Measurements from ENCODE around the gene KHDRBS1.
A peak's percentile ranks its signal among the peaks of the same experiment; 100 is the strongest.
"Not testable (repeated sequence)": the region's sequence is repeated elsewhere in the genome, so short reads cannot be mapped to it uniquely, and the experiment has no call there.

The KHDRBS1 gene, protein sequence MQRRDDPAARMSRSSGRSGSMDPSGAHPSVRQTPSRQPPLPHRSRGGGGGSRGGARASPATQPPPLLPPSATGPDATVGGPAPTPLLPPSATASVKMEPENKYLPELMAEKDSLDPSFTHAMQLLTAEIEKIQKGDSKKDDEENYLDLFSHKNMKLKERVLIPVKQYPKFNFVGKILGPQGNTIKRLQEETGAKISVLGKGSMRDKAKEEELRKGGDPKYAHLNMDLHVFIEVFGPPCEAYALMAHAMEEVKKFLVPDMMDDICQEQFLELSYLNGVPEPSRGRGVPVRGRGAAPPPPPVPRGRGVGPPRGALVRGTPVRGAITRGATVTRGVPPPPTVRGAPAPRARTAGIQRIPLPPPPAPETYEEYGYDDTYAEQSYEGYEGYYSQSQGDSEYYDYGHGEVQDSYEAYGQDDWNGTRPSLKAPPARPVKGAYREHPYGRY

DNA sequence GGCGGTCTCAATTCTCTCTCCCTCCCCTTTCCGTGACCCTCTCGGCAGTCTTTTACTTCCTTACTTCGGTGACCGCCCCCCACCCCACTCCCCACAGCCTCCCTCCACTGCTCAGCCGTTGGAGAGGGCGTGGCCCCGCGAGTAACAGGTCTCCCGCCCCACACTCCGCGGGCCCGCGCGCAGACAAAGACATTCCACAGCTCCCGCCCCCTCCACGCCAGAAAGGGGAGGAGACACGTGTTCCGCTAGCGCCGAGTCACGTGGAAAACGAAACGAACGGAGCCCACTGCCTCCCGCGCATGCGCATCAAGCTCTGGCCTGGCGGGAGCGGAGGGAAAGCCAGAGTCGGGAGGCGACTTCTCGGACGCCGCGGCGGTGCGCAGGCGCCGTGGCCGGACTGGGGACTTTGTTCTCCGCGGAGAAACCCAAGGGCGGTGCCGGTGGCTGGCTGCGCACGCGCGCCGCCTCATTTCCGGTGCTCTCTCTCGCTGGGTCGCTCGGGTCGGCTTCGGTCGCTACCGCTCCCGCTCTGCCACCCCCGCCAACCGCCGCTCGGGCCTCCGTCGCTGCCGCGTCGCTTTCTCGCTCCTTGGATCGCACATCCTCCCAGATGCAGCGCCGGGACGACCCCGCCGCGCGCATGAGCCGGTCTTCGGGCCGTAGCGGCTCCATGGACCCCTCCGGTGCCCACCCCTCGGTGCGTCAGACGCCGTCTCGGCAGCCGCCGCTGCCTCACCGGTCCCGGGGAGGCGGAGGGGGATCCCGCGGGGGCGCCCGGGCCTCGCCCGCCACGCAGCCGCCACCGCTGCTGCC, at the start of gene KHDRBS1:
Gene KHDRBS1 (plus strand): TSS at position 483 of the 813 bp plus-strand sequence. CDS start 128 bp downstream, at position 611.
- peak; percentile 98 for DNase-seq

DNA sequence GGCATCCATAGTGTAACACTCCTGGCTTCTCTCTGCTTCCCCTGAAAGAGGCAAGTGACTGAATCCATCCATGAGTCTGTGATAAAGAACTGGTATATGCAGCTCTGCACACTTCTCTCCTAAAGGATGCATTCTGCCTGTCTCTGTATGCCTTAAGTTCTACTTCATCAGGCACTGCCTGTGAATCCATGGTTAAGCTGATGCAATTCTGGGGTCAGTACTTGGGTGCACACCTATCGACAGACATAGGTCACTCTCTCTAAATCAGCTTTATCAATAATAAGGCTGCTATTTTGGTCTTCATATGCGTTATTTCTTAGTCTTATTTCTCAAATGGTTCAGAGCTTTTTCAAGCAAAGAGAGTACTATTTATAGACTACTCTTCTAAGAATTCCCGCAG, 42.8 kb upstream of the KHDRBS1 start:
- DNase-seq = no peak

DNA sequence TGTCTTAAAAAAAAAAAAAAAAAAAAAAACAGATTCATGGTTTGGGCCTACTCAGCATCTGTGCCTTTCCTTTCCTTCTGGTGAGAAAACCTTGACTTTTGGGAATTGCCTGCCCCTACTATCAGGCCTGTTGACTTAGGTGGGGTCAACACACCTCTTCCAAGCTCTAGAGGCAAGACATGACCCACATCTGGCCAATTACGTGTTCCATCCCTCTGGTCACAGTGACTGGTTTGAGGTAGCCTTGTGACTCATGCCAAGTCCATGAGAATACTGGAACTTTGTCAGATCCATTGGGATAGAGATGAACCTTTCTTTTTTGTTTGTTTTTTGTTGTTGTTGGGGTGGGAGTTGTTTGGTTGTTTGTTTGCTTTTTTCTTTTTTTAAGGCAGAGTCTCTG, 37.3 kb upstream of the KHDRBS1 start:
- DNase-seq = no peak

DNA sequence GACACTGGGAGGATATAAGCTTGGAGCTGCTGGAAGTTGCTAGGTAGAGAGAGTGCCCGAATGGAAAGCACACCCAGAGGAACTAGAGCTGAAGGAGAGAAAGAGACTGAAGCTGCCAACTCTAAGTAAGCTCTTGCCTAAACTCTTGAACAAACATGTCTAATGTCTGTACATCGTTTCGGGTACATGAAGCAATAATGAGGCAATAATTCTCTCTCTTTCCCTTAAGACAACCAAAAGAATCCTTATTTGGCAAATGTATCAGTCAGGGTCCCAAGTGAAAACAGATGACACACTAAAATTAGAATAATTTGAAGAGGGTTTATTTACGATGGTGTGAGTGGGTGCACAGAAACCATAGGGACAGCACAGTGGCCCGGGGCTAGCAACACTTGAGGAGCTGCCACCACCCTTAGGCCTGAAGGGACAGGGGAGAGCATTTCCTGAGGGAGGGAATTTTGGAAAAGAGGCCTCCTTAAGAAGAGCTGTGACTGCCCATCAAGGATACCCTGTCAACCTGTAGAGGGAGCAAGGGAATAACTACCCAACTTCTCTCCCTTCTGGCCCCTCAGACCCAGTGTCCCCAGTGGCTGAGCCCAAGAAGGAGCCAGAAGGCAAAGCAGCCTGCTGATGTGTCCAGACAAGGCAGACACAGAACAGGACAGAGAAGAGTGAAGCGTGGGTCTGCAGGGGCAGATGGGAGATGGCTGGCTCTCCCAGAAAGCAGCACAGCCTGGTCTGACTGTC, 36.1 kb upstream of the KHDRBS1 start:
- no peak for DNase-seq

DNA sequence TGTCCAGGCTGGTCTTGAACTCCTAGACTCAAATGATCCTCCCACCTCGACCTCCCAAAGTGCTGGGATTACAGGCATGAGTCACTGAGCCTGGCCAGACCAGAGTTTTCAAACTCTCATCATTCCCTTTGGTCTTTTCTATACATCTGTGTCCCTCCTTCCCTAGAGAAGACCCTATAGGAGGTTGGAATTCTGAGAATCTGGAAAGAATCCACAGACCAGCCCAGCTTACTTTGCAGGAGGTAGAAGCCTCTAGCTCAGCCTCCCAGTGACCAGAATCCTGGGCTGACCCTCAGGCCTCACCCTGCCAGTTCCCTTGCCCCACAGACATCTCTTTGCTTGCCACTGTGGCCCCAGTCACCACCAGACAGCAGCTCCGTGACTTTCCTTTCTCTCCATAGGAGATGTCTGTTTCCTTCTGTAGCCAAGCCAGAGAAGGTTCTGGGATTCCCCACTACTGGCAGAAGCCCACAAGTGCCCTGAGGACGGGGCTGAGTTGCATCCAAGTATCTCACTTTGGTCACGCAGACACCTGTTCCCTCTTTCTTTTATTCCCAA, 34.7 kb upstream of the KHDRBS1 start:
- DNase-seq = no peak

DNA sequence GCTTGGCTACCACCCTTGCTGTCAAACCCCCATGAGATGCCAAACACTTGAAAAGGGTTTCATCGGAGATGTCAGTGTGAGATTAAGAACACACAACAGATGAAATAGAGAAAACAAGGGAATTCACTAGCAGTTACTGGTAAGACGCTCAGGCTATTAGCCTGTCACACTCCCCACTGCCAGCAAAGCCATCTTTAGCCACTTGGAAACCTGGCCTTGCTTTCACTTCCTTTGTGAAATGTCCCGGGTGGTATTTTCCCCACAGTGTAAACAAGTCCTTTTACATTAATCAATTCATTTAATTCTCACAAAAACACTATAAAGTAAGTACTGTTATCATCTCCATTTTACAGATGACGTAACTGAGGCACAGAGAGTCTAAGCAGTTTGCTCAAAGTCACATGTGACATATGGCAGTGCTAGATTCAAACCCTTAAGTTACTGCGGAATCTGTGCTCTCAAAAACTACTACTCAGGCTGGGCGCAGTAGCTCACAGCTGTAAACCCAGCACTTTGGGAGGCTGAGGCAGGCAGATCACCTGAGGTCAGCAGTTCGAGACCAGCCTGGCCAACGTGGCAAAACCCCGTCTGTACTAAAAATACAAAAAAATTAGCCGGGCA, 32.7 kb upstream of the KHDRBS1 start:
- no peak for DNase-seq

DNA sequence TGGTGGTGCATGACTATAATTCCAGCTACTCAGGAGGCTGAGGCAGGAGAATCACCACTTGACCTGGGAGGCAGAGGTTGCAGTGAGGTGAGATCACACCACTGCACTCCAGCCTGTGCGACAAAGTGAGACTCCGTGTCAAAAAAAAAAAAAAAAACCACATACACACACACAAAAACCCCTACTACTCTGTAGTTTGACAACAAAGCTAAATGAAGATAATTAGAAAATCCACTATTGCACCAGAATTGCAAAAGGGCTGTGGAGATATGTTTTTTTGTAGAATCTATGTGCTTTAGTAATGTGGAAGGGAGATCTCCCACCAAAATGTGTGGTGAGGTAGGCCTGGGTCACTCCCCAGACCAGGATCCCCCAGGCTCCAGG, 32.2 kb upstream of the KHDRBS1 start:
- DNase-seq = no peak

DNA sequence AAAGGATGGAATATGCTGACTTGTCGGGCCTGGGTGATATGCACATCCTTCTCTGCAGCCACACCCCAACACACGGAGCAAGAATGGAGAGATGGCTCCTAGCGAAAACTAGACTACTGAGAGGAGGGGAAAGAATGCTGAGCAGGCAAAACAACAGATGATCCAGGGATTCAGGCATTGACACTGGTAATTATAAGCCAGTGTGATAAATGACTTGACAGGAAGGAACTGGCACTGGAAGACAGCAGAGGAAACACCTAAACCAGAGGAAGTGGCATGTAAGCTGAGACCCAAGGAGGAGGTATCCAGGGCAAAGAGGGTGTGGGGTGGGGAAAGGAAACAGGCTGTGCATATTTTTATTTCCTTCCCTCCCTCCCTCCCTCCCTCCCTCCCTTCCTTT, 31.7 kb upstream of the KHDRBS1 start:
- DNase-seq = no peak

DNA sequence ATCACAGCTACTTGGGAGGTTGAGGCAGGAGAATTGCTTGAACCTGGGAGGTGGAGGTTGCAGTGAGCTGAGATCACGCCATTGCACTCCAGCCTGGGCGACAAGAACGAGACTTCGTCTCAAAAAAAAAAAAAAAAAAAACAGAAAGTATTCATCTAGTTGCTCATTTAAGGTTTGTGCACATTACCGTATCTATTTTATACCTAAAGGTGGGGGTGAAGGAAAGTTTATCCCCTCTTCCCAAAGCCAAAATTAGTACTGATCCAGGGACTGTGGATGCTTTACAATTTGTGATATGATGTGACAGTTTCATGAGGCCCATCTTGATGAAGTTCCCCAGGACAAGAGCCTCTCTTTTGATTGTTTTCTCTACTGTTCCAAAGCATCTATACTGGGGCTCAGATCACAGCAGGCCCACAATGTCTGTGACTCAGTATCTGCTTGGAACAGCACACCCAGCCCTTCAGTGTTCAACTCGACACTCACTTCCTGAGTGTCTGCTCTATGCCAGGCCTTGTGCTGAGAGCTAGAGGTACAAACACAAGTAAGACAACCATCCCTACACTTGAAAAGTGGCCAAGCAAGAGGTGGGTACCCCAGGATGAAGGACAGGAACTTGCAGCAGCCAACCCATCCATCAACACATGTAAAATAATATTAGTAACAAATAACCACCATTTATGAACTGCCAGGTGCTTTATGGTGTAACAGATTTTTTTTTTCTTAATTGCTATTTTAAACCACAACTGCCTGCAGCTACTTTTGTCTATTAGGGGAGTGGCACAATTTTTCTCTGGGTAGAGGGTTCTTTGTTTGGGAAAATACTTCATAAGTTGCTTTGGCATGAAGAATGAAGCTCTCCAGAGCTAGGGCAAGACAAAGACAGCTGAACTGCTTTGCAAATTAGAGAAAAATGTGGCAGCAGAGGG, 29.0 kb upstream of the KHDRBS1 start:
- no peak for DNase-seq

DNA sequence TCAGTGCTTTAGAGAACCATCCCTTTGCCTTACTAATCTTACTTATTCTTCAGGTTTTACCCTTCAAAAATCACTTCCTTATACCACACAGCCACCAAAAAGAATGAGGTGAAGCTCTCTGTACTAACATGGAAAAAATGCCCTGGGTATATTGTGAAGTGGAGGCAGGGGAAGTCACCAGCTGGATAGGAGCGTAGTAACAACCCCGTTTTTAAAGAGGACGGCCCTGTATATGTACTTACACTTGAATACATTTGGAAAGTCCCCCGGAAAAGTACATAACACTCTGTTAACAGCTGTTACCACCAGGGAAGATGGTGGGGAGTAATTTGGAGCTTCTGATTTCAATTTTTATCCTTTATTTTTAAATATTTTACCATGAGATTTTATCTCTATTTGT, 28.2 kb upstream of the KHDRBS1 start:
- DNase-seq = no peak

DNA sequence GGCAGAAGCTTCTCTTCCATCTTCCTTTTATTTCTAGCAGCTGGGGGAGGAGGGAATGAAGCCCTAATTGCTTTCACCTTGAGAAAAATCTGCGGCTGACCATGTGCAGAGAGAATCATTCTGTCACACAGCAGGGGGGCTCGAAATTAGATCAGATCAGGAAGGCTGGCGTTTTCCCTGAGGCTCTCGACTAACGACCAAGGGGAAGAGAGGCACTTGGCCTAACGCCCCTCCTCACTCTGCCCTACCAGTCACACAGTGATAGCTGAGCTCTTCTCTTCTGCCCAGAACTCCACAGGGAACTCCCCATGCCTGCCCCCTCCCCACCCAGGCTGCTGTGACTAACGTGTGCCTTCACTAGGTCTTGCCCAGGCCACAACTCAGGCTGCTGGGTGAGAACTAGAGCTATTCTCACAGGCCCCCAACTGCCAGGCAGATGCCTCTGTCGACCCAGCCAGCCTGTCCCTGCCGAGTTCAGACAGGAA, 26.5 kb upstream of the KHDRBS1 start:
- DNase-seq = no peak

DNA sequence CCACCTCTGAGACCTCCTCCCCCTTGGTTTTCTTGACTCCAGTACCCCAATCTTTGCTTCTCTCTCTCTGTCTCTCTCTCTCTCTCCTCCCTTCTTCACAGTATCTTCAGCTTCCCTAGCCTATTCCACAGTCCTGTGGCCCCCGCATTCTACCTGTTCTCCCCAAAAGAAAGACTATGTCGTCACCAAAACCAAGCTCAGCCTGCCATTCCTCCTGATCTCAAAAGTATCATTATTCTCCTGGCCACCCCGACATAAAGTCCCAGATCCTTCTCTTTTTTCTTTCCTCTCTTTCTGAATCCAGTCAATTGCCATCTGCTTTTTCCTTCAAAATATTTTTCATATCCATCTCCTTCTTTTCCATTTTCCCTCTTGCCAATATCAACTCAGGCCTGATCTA, 23.7 kb upstream of the KHDRBS1 start:
- DNase-seq = no peak

DNA sequence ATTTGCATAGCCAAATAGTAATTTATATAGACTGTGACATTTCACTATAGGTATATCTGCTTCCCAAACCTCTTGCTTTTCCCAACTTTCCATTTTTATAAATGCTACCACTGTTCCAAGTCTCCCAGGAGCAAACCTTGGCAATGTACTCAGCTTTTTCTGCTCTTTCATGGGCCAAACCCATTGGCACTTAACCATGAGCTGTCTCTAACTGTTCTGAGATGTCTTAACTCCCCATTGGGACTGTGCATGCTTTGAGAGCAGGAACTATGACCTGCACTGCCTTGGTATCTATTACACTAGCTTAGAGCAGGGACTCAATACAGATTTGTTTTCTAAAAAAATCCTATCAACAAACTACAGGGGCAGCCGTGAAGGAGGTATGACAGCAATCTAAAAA, 22.5 kb upstream of the KHDRBS1 start:
- DNase-seq = no peak

DNA sequence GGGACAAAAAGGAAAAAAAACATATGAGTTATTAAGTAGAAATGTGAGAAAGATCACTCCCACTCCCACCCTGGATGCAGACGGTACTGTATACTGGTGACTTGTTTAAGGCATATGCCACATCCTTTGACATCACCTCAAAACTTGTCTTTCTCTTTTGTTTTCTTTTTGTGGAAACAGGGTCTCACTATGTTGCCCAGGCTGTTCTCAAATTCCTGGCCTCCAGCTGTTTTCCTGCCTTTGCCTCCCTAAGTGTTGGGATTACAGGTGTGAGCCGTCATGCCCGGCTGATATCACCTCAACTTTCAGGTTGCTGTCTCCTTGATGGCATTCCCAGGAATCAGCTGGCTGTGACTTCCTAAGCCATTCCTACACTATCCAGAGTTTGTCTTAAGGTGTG, 18.4 kb upstream of the KHDRBS1 start:
- no peak for DNase-seq

DNA sequence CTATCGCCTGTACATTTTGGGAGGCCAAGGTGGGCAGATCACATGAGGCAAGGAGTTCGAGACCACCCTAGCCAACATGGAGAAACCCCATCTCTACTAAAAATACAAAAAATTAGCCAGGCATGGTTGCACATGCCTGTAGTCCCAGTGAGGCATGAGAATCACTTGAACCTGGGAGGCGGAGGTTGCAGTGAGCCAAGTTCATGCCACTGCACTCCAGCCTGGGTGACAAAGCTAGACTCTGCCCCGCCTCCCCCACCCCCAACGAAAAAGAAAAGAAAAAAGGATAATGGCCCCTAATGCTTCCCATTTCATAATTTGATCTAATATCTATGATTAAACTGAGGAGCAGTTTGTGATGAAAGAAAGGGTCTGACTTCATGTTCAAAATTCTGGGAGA, 17.5 kb upstream of the KHDRBS1 start:
- DNase-seq = not testable (repeated sequence)

DNA sequence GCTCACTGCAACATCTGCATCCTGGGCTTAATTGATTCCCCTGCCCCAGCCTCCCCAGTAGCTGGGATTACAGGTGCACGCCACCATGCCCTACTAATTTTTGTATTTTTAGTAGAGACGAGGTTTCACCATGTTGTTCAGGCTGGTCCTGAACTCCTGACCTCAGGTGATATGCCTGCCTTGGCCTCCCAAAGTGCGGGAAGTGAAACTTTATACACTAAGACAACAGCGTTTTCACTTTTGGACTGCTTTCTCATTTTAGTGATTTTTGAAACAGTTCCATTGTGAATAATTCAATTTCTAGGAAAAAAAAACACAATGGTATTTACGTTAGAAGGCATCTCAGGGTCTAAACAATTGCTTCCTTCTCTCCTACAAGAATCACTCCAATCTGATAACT, 11.8 kb upstream of the KHDRBS1 start:
- no peak for DNase-seq

DNA sequence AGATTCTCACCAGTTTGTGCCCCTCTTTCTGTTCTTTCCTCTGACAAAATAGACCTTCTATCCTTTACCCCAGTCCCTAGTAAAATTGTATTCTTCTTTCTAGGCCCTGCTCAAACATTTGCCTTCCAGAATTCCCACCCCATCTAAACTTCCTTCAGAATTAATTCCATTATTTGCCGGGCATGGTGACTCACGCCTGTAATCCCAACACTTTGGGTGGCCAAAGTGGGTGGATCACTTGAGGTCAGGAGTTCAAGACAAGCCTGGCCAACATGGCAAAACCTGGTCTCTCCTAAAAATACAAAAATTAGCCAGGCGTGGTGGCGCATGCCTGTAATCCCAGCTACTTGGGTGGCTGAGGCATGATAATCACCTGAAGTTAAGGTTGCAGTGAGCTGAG, 11.4 kb upstream of the KHDRBS1 start:
- DNase-seq = not testable (repeated sequence)

DNA sequence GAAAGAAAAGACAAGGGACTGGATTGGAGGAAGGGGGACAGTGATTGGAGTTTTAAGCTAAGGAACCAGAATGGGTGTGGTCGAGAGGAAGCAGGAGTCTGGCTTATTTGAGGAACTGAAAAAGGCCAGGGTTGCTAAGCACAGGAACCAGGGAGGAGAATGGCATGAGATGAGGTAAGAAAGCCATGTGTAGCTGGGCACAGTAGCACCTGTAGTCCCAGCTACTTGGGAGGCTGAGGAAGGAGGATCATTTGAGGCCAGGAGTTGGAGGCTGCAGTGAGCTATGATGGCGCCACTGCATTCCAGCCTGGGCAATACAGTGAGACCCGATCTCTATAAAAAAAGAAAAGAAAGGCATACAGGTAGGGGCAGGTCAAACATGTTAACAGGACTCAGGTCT, 8.1 kb upstream of the KHDRBS1 start:
- DNase-seq = no peak

DNA sequence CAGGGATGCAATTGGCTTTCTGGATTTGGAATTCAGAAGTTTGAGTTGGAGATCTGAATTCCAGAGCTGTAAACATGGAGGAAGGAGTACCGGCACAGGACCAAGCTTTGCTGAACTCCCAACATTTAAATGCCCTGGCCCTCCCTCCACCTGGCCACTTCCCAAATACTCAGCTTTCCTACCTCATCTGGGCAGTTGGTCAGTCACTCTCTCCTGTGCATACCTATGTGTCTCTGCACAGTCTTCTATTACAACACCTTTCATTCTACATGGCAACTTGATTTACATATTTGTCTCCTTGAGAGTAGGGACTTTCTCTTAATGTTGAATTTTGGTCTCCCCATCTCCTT, 6.1 kb upstream of the KHDRBS1 start:
- no peak for DNase-seq

DNA sequence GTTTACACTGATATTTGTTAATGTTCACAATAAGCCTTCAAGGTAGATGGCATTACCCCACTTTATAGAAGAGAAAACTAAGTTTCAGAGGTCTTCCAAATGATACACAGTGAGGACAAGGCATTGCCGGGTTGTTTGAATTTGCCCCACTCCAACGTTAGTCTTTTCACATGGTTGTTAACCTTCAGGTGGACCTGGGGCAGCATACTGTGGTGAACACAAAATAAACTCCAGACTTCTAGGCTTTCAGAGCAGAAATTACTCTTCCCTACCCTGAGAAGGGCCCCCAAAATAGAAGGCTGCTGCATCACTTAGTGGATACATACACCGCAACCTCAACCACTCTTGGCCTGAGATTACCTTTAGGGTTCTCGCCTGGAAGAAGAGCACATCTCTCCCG, 3.4 kb upstream of the KHDRBS1 start:
- DNase-seq = no peak

DNA sequence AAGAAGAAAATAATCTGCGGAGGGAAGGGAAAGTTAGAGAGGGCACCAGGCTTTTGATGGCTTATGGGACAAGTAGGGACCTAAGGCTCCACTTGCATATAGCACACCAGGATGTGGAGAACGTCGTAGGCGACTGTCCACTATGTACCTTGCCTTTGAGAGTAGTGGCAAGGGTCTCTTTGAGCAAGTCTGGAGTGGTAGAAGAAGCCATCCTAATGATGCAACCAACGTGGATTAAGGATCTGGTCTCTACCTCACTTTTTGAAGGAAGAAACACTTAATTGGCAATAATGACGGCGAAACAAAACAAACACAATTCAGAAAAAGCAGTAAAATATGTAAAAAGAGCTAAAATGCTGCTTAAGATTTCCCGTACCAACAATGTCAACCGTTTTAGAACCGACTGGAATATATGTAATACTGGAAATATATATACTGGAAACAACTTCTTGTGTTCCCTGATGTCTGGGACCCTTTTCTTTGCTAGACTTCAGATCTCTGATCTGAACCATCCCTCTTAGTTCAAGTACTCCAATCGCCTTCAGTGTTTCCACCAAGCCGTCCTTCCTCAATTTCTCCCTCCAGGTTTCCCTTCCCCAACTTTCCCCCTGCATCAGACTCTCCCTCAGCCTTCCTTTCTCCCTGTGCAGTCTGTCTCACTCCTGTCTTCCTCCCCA, 821 bp upstream of the KHDRBS1 start:
- DNase-seq = no peak

Data from amniotic stem cell (primary cell).